GM19328 (cell line): ENCODE measurements around the gene DNAH1.
A peak's percentile ranks its signal among the peaks of the same experiment; 100 is the strongest.

Source experiments
- ATAC-seq: cut with Tn5 transposase; IDR thresholded peaks from one replicate; pipeline ENCODE4 v1.9.1; 2021; ENCODE audit warnings: mild to moderate bottlenecking, moderate library complexity; ENCODE audit not compliant: unreplicated experiment

Gene DNAH1

GRCh38 chr3:52310861-52311575, 5.1 kb upstream of the DNAH1 start:
- no peak for ATAC-seq

- no peak for ATAC-seq
Measured at GRCh38 chr3:52311576-52312119, 4.5 kb upstream of the DNAH1 start.

GRCh38 chr3:52313188-52313773, 2.8 kb upstream of the DNAH1 start:
- peak; percentile 11 for ATAC-seq

- ATAC-seq: peak; percentile 77
Measured at GRCh38 chr3:52313774-52314188, 2.3 kb upstream of the DNAH1 start.

GRCh38 chr3:52314489-52314888, 1.6 kb upstream of the DNAH1 start:
- no peak for ATAC-seq

- ATAC-seq: no peak
Measured at GRCh38 chr3:52315006-52315405, 1.1 kb upstream of the DNAH1 start.

GRCh38 chr3:52317208-52318000, 1.3 kb downstream of the DNAH1 start:
- no peak for ATAC-seq

- no peak for ATAC-seq
Measured at GRCh38 chr3:52318186-52318816, 2.2 kb downstream of the DNAH1 start.

GRCh38 chr3:52319921-52320595, 3.9 kb downstream of the DNAH1 start:
- no peak for ATAC-seq

- no peak for ATAC-seq
Measured at GRCh38 chr3:52321481-52321880, 5.4 kb downstream of the DNAH1 start.

GRCh38 chr3:52322466-52322865, 6.3 kb downstream of the DNAH1 start:
- no peak for ATAC-seq

GRCh38 chr3:52323526-52324295, 7.6 kb downstream of the DNAH1 start:
- ATAC-seq: no peak

GRCh38 chr3:52324676-52325075, 8.6 kb downstream of the DNAH1 start:
- ATAC-seq: no peak

- no peak for ATAC-seq
Measured at GRCh38 chr3:52325686-52326085, 9.6 kb downstream of the DNAH1 start.

- ATAC-seq: no peak
Measured at GRCh38 chr3:52326976-52327375, 10.9 kb downstream of the DNAH1 start.

- ATAC-seq: no peak
Measured at GRCh38 chr3:52327486-52328290, 11.6 kb downstream of the DNAH1 start.

- ATAC-seq: no peak
Measured at GRCh38 chr3:52328536-52329080, 12.5 kb downstream of the DNAH1 start.

- no peak for ATAC-seq
Measured at GRCh38 chr3:52330194-52330805, 14.2 kb downstream of the DNAH1 start.
